GM19463 (cell line): ENCODE measurements around the gene GKN2.
"Not testable (repeated sequence)": the region's sequence is repeated elsewhere in the genome, so short reads cannot be mapped to it uniquely, and the experiment has no call there.

Experiments
- ATAC-seq: cut with Tn5 transposase; IDR thresholded peaks from one replicate; pipeline ENCODE4 v1.9.1; 2021; ENCODE audit warnings: mild to moderate bottlenecking, moderate library complexity; ENCODE audit not compliant: unreplicated experiment

The GKN2 gene

DNA sequence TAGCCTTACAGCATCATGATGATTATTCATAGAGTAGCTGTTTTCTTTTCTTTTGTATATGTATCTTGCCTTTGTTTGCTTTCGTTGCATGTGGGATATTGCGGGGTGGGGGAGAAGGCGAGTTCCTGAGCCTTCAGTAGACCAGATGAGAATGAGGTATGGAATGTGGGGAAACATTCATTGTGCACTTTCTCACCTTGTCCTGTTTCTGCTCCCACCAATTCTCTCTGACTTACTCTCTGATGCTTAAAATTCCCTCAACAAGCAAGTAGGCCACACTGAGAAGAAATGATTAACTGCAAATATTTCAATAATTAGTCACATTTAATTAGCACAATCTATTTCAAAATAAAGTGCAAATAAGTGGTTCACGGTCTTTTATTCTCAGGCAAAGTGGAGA, 31.0 kb downstream of the GKN2 start:
- ATAC-seq, result no peak

DNA sequence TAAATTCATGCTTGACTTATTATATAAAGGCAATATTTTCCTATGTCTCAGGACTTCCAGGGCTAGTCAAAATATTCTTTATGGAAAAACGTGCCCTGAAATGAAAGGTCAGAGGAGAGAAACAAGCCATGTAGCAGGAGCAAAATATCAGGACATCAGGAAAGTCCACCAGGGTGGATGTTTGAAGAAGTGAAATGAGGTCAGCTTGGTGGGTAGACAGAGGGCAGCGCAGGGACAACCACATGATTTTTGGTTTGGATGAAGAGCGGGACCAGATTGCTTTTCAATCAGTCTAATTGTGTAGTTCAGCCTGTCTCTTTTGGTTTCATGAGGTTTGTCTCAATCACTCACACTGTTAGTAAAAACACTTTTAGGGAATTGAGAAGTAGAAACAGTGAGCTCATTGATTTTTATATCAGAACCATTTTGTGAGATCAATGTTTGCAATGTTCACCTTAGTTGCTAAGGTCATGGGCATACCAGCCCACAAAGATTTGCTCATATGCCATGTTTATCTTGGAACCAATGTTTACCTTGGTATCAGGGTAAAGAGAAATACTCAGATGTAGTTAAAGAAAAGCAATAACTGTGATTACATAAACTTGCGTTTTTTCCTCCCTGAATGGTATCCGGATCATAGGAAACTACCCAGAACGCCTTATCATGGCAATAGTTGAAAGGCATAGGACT, 32.1 kb downstream of the GKN2 start:
- no peak for ATAC-seq

DNA sequence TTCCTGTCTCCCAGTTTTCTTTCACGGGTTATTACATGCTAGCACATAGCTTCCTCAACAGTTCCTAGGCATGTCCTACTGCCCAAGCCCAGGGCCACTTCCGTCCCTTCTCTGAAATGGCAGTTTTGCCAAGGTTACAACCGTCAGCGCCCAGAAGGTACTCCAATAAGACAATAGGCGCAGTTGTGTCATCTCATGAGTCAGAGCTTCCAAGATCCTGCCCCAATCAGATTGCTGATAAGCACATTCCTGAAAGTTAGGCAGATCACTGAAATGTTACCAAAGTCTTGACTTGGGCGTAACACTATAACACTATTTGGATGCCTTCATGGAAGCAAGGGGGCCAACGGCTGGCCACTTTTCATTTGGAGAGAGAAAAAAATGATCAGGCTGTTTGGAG, 34.2 kb downstream of the GKN2 start:
- no peak for ATAC-seq

DNA sequence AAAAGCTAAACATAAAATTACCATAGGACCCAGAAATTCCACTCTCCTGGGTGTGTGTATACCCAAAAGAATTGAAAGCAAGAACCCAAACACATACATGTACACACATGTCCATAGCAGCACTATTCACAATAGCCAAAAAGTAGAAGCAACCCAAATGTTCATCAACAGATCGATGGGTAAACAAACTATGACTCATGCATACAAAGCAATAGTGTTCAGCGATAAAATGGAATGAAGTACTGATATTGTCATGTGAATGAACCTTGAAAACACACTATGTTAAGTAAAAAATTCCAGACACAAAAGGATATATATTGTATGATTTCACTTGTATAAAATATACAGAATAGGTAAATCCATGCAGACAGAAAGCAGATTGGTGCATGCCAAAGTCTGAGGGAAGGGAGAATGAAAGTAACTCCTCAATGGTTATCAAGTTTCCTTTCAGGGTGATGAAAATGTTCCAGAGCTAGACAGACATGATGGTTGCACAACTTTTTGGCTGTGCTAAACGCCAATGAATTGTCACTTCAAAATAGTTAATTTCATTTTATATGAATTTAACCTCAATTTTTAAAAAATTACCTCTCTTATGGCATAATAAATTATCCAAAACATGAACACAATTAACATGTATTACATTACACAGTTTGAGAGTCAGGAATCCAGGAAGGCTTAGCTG, 35.5 kb downstream of the GKN2 start:
- ATAC-seq, result no peak

DNA sequence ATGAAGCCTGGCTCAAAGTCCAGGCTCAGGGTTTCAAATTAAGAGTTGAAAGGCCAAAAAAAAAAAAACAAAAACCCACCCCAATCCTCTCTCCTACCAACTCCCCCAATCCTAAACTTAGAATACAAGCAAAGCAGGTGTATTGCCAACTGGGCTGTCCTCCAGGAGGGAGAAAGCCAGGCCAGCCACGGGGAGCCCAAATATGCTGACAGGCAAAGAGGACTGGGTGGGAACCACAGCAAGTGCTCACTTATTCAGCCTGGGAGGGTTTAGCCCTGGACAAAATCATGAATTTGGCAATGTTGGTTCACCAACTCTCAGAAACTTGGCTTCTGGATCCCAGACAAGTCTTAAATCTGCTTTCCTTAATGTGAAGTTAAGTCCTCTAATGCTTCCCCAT, 36.5 kb downstream of the GKN2 start:
- no peak for ATAC-seq

DNA sequence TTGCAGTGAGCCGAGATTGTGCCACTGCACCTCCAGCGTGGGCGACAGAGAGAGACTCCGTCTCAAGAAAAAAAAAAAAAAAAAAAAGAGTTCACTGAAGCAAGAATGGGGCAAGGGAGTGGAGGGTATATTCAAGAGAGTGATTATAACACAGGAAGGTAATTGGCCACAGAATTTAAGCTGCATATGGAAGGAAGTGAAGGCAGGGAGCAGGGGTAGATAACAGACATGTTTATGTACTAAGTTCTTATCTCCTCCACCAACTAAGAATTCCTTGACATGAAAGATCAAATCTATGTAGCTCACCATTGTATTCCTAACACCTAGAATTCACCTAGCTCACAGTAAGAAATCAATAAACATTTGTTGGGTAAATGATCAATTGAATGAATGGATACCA, 37.3 kb downstream of the GKN2 start:
- no peak for ATAC-seq

DNA sequence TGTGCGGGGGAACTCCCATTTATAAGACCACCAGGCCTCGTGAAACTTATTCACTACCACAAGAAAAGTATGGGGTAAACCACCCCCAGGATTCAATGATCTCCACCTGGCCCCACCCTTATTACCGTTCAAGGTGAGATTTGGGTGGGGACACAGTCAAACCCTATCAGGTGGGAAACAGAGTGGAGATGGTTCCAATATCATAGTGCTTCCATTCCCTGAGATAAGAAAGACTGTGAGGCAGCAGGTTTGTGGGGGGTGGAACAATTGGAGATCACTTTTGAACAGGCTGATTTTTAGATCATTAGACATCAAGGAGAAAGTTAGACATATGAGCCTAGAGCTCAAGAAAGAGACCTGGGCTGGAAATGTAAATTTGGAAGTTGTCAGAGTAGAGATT, 39.3 kb downstream of the GKN2 start:
- no peak for ATAC-seq

DNA sequence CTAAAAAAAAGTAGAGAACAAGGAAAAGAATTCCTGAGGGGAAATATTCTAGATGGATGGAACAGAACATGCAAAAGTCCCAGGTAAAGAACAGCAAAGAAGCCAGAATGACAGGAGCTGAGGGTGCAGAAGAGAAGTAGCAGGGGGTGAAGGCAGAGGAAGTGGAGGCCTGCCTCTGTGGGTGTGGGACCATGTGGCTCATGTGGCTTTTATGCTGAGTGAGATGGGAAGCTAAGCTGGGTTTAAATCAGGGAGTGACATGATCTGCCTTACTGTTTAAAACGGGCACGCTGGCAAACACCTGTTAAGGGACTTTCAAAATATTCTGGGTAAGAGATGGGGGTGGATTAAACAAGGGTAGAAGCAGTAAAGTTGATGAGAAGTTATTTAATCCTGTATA, 40.0 kb downstream of the GKN2 start:
- no peak for ATAC-seq

DNA sequence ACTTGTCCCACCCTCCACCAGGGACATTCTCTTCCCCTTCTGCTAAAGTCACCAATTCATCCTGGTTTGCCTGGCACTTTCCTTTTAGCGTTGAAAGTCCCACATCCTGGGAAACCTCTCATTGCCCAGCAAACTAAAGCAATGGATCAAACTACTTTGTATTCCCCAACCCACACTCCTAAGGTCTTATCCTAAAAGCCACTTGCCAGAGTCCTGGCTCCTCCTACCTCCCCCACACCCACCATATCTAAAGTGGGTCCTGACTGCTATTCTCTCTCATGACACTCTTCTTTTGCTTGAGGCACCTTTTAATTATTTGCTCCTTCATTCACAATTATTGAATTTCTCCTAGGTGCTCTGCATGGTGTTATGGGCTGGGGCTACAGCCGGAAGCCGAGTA, 40.6 kb downstream of the GKN2 start:
- ATAC-seq, result no peak

DNA sequence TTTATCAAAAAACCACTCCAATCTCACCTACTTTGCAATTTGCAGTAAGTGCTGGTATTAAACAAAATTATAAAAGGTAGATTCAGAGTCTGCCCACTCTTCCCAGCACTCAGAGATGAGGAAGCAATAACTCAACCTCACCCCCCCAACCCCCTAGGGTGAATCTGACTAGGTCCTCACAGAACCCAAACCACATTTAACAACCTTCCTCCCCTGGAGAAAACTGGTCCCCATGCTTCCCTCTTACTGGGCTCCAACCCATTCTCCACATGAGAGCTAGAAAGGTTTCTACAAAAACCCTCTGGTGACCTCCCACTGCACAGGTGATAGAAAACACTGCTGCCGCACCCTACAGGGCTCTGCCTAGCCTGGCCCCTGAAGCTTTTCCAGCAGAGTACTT, 41.0 kb downstream of the GKN2 start:
- no peak for ATAC-seq

DNA sequence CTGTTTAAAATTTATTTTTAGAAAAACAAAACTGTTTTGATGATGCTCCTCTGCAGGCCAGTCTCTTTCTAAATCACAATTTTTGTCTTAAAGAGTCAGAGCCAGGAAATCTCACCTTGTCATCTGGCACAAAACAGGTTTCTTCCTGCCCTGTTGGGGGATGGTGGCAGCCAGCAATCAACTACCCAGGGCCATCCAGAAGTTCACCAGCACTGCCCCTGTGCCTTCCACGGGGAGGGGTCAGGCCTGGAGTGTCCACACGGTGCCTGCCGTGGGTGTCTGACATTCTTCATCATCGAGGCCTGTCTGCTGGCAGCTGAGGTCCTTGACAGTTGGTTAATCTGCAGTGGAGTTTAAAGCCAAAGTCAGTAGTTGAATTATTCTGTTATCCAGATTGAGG, 41.4 kb downstream of the GKN2 start:
- ATAC-seq, result no peak

DNA sequence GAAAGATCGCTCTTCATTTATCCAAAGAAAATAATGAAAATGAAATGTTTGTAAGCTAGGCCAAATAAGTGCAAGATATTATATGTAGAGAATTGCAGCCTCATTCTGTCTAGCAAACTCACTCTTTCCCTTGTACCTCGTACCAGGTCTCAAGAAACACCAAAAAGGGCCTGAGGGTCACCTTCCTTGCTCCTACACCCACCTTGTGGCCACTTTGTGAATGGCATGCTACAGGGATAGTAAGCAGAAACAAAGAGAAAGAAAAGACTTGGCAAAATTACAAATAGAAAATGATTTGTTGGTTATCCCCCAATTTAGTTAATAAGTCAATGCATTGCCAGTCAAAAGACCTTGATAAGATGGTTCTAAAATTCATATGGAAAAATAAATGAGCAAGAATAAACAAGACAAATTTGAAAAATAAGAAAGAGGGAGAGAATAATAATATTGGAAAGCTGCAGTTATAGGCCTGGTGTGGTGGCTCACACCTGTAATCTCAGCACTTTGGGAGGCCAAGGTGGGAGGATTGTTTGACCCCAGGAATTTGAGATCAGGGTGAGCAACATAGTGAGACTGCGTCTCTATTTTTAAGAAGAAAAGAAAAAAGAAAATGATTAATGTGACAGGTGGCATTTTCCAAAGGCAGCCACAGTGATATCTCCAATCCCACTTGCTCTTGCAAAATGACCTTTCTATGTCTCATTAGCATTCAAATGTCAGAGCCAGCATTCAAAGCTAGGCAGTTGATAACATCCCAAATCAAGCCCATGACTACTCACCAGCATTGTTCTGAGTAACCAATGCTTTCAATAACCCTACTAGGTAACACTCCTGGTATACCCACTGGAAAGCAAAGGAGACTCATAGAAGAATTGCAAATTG, 42.7 kb downstream of the GKN2 start:
- ATAC-seq, result no peak

DNA sequence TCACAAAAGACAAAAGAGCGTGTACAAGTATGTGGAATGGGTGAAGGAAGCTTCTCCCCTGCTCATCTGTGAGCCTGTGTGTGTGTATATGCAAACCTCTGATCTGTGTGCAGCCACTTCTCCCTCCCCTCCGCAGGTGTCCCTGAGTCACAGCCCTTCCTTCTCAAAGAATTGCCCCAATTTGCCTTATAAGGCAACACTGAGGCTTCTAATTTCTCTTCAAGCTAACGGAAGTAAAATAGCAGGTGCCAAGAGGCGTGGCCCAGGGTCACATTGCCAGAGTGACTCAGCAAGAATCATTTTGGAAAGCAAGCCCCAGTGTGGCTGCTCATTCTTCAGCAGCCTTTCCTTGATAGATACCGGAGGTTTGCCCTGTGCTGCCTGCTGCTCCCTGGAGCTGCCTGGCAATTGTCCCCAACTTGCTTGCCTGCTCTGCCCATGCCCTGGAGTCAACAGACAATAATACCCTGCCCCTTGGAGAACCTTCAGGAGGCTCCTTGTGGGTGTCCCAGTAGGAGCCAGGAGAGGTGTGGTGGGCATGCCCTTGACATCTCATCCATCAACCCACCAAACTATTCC, 44.2 kb downstream of the GKN2 start:
- peak; percentile 94 for ATAC-seq

DNA sequence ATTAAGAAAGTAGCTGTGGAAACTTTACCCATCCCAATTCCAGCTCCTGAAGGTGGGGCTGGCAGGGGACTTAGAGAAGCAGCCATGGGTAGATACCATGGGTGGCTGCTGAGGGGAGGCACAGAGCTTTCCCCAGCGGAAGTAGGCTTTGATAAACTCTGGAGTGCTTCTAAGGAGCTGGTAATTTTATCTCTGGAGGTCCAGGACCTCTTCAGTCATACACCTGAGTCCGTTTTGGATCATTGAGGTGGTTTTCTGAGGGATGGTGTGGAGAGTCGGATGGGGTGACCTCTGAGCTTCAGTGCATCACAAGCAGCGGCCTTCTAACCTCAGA, 44.8 kb downstream of the GKN2 start:
- ATAC-seq, result peak; percentile 4

DNA sequence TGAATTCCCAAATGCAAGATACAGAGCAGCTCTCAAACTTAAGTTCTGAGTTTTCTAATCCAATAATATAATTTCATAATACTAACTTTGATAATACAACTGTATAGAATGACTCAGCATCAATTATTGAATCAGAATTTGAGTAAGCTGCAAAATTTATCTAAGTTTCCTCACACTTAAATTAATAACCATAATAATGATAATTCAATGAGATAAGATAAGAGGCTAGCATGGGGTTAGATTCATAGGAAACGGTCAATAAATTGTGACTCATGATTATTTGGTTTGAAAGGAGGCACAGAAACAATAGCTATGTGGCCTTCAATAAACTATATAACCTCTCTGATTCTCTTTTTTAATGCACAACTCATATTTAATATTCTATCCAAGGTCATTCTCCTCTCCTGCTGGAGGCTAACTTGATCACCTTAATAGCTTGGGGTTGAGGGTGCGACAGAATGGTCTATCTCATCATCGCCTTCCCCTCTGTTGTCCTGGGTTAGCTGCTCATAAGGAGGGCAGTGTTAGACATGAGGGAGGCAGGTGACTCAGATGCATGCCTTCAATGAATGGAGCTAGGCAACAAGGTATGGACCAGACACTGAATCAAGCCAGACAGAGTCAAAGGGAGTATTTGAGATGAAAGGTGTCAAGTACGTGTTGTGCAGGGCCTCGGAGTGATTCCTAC, 45.3 kb downstream of the GKN2 start:
- no peak for ATAC-seq

DNA sequence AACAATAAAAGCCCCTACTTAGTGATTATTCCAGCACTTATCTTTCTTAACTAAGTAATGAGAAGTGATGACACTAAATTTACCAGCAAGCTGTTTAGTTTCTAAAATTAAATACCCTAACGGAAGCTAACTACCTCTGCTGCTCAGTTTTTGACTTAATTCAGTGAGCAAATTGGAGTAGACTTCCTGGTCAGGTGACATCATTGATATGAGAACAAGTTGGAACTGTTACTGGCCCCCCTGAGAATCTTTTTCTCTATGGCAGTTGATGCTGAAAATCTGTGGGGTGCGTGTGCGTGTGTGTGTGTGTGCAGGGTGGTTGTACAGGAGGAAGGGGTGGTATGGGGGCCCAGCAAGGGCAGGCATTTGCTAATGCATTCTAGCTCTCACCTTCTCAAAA, 46.0 kb downstream of the GKN2 start:
- no peak for ATAC-seq

DNA sequence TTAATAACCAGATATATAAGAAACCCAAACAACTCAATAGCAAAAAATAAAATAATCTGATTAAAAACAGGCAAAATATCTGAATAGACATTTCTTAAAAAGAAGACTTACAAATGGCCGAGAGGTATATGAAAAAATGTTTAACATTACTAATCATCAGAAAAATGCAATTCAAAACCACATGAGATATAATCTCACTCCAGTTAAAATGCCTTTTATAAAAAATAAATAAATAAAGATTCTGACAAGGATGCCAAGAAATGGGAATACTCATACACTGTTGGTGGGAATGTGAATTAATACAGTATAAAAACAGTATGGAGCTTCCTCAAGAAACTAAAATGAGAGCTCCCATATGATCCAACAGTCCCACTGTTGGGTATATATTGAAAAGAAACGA, 47.6 kb downstream of the GKN2 start:
- no peak for ATAC-seq

DNA sequence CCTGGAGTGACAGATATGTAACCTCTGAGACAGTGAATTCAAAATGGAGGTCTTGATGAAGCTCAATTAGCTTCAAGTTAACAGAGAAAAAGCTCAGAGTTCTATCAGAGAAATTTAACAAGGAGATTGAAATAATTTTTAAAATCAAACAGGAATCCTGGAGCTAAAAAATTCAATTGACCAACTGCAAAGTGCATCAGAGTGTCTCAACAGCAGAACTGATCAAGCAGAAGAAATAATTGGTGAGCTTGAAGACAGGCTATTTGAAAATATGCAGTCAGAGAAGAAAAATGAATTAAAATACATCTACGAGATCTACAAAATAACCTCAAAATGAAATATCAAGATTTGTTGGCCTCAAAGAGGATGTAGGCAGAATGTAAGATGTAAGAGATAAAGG, 51.1 kb downstream of the GKN2 start:
- ATAC-seq, result no peak

DNA sequence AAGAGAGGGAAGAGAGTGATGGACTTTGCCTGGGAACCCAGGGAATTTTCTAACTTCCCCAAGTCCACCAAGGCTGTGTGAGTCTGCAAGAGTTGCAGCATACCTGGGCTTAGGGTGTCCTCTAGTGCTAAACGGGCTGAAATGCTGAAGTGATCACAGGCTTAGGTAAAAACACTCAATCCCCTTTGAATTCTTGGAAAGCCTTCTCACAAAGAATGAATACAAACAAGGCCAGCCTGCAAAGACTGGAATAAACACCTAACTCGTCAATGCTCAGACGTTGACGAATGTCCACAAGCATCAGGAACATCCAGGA, 51.5 kb downstream of the GKN2 start:
- ATAC-seq, result no peak

DNA sequence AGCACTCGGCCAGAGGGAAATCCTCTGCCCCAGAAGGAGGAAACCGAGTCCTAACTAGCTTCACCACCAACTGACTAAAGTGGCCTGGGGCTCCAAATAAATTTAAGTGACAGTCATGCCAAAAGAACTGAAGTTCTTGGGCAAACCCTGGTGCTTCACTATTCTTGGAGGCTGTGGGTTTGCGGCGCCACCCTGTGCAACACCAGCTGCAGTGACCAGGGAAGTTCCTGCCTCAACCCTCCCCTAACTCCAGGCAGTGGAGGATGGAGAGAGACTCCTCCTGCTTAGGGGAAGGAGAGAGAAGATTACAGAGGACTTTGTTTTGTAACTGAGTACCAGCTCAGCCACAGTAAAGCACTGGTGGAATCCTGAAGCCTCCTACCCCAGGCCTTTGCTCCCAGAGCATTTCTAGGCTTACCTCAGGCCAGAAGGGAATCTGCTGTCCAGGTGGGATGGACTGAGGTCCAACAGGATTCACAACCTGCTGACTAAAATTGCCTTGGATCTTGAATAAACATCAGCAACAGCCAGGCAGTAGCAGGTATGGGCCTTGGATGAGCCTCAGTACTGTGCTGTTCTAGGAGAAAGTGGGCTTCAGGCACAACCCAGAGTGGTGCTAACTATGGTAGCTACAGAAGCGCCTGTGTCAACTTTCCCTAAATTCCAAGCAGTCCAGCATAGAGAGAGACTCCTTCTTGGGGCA, 52.0 kb downstream of the GKN2 start:
- ATAC-seq, result no peak

DNA sequence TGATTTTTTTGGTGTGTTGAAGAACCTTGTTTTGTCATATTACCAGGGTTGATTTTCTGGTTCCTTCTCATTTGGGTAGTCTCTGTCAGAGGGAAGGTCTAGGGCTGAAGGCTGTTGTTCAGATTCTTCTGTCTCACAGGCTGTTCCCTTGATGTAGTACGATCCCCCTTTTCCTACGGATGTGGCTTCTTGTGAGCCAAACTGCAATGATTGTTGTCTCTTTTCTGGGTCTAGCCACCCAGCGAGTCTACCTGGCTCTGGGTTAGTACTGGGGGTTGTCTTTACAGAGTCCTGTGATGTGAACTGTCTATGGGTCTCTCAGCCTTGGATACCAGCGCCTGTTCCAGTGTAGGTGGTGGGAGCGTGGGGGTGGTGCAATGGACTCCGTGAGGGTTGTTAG, 56.7 kb downstream of the GKN2 start:
- ATAC-seq, result not testable (repeated sequence)
